OCI-LY1 (cell line): Measurements from ENCODE around the gene RHBDL1.

ENCODE experiments used
- H2AFZ ChIP-seq: fragments of 200-600 bp; sonication (generic), shearing (Covaris generic); 2 replicates; pipeline ENCODE4 v1.6.0; 2014; ENCODE audit warnings: antibody characterized with exemption, mild to moderate bottlenecking, low read length
- H3F3A ChIP-seq: fragments of 200-600 bp; sonication (generic), shearing (Covaris generic); 2 replicates; pipeline ENCODE4 v1.6.0; 2014; ENCODE audit warnings: mild to moderate bottlenecking, antibody characterized with exemption, low read length, moderate library complexity; ENCODE audit not compliant: insufficient read depth
- H3K27ac ChIP-seq: fragments of 200-600 bp; sonication (generic); 2 replicates; pipeline ENCODE4 v1.5.1; 2014; ENCODE audit warnings: low read length, mixed run types, mild to moderate bottlenecking, low read depth; ENCODE audit not compliant: poor library complexity, severe bottlenecking
- H3K27me3 ChIP-seq: fragments of 200-600 bp; sonication (generic); 2 replicates; pipeline ENCODE4 v1.6.0; 2014; ENCODE audit warnings: antibody characterized with exemption, mild to moderate bottlenecking, low read length, moderate library complexity; ENCODE audit not compliant: insufficient read depth
- H3K36me3 ChIP-seq: fragments of 200-600 bp; sonication (generic); 2 replicates; pipeline ENCODE4 v1.6.1; 2014; ENCODE audit warnings: mild to moderate bottlenecking, antibody characterized with exemption, low read length, moderate library complexity, mixed read lengths; ENCODE audit not compliant: insufficient read depth
- H3K4me1 ChIP-seq: fragments of 200-600 bp; sonication (generic); 2 replicates; pipeline ENCODE4 v1.5.1; 2014; ENCODE audit warnings: mild to moderate bottlenecking, low read length, moderate library complexity; ENCODE audit not compliant: insufficient read depth, severe bottlenecking
- H3K4me2 ChIP-seq: fragments of 200-600 bp; sonication (generic), shearing (Covaris generic); 2 replicates; pipeline ENCODE4 v1.6.1; 2014; ENCODE audit warnings: low read length
- H3K4me3 ChIP-seq: fragments of 200-600 bp; sonication (generic); 2 replicates; pipeline ENCODE4 v1.5.1; 2014; ENCODE audit warnings: low read length, low read depth, mild to moderate bottlenecking, mixed read lengths; ENCODE audit not compliant: poor library complexity, severe bottlenecking
- H3K79me2 ChIP-seq: fragments of 200-600 bp; shearing (Covaris generic); 2 replicates; pipeline ENCODE4 v1.6.1; 2016; ENCODE audit warnings: mixed run types, low read length, mixed read lengths; ENCODE audit not compliant: insufficient read depth
- H3K9ac ChIP-seq: fragments of 200-600 bp; sonication (generic), shearing (Covaris generic); 2 replicates; pipeline ENCODE4 v1.6.1; 2014; ENCODE audit warnings: mild to moderate bottlenecking, low read length, mixed read lengths
- H3K9me2 ChIP-seq: fragments of 200-600 bp; sonication (generic), shearing (Covaris generic); 2 replicates; pipeline ENCODE4 v1.6.1; 2014; ENCODE audit warnings: low read depth, mild to moderate bottlenecking, low read length, mixed read lengths
- H3K9me3 ChIP-seq: fragments of 200-600 bp; shearing (Covaris generic); 2 replicates; pipeline ENCODE4 v1.6.1; 2014; ENCODE audit warnings: low read length, mixed read lengths
- H4K20me1 ChIP-seq: fragments of 200-600 bp; sonication (generic), shearing (Covaris generic); 2 replicates; pipeline ENCODE4 v1.6.0; 2016; ENCODE audit warnings: mild to moderate bottlenecking, low read length; ENCODE audit not compliant: insufficient read depth
- CTCF ChIP-seq: fragments of 200-600 bp; sonication (generic), shearing (Covaris generic); IDR thresholded peaks from 2 replicates; pipeline ENCODE4 v1.5.1; 2017; ENCODE audit warnings: mild to moderate bottlenecking, antibody characterized with exemption, low read length, moderate library complexity, mixed read lengths
- EZH2 ChIP-seq: fragments of 200-600 bp; sonication (generic), shearing (Covaris generic); IDR thresholded peaks from 2 replicates; pipeline ENCODE4 v1.8.0; 2017; ENCODE audit warnings: borderline replicate concordance, mixed run types, mild to moderate bottlenecking, antibody characterized with exemption, low read length, moderate library complexity, mixed read lengths

RHBDL1 gene

DNA sequence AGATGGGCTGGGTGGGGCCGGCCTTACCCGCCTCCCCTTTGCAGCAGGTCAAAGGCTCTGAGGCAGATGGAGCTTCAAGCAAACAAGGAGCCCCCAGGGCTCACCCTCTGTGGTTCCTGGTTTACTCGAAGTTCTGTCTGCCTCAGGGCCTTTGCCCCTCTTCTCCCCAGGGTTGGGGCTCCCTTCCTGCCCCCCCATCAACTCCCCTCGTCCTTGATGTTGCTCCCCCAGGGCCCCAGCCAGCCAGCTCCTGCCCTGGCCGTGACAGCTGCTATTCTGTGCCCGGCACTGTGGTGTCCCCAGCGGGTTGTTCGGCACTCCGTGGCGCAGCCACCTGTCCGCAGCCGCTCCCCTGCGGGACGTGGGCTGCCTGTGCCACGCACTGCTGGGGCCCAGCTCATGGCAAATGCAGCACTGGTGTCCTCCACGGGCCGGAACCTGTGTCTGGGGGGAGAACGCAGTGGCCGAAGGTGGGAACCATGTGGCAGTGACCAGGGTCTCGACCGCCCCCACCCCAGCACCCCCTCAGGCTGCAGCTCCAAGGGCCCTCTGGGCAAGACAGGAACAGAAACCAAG, 35.1 kb downstream of the RHBDL1 start:
- no peaks in the 10 kb centered on the region for H3K79me2 ChIP-seq
- H3K4me3 ChIP-seq, result no peak overlapping the region
- H3K4me1 ChIP-seq, result peaks cover 10% of the 10 kb centered on the region
- H3K9ac ChIP-seq, result no peak overlapping the region
- peaks cover 14% of the 10 kb centered on the region for H3K27me3 ChIP-seq
- H3K9me3 ChIP-seq, result no peaks in the 10 kb centered on the region
- H3K9me2 ChIP-seq, result no peaks in the 10 kb centered on the region
- H3K4me2 ChIP-seq, result no peak overlapping the region
- no peak overlapping the region for H2AFZ ChIP-seq
- H4K20me1 ChIP-seq, result no peaks in the 10 kb centered on the region
- TF ChIP-seq CTCF (no peak), EZH2 (no peak)
- no peak overlapping the region for H3K27ac ChIP-seq
- no peaks in the 10 kb centered on the region for H3F3A ChIP-seq
- no peaks in the 10 kb centered on the region for H3K36me3 ChIP-seq

DNA sequence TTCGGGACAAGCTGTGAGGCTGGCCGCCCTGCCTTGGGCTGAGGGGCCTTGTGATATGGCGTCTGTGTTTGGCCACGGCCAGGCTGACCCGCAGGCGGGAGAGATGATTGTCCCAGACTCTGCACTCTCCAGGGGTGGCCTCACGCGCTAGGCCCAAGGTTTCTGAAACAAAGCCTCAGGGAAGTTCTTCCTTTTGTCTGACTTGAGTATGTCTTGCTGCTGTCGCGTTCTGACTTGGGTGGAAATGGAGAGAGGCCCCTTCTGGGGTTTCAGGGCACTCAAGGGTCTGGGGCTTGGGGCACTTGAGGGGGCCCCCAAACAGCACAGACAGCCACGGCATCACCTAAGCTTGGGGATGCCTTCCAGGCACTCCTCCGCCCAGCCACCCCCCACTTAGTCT, 35.6 kb downstream of the RHBDL1 start:
- no peaks in the 10 kb centered on the region for H3K36me3 ChIP-seq
- no peaks in the 10 kb centered on the region for H3K79me2 ChIP-seq
- H3K27me3 ChIP-seq, result peaks cover 16% of the 10 kb centered on the region
- H3K4me3 ChIP-seq, result no peak overlapping the region
- no peak overlapping the region for H3K4me2 ChIP-seq
- H3K27ac ChIP-seq, result no peak overlapping the region
- no peaks in the 10 kb centered on the region for H3F3A ChIP-seq
- H3K9me2 ChIP-seq, result no peaks in the 10 kb centered on the region
- peaks cover 11% of the 10 kb centered on the region for H3K4me1 ChIP-seq
- no peak overlapping the region for H3K9ac ChIP-seq
- TF ChIP-seq EZH2 (no peak), CTCF (no peak)
- no peaks in the 10 kb centered on the region for H4K20me1 ChIP-seq
- H2AFZ ChIP-seq, result no peak overlapping the region
- no peaks in the 10 kb centered on the region for H3K9me3 ChIP-seq

- Histone ChIP-seq H3K9ac (no peak overlapping the region), H3K9me2 (no peaks in the 10 kb centered on the region), H3K4me2 (no peak overlapping the region), H3K36me3 (no peaks in the 10 kb centered on the region), H2AFZ (no peak overlapping the region), H3K4me3 (no peak overlapping the region), H4K20me1 (no peaks in the 10 kb centered on the region), H3K27ac (no peak overlapping the region), H3K79me2 (no peaks in the 10 kb centered on the region), H3K9me3 (no peaks in the 10 kb centered on the region), H3K4me1 (peaks cover 15% of the 10 kb centered on the region), H3K27me3 (peaks cover 22% of the 10 kb centered on the region), H3F3A (no peaks in the 10 kb centered on the region)
- TF ChIP-seq CTCF, result peak; percentile 79
- TF ChIP-seq EZH2, result no peak
Measured at GRCh38 chr16:711548-712320, 36.3 kb downstream of the RHBDL1 start.
